Heart right ventricle (tissue), 16 donors: ENCODE results near the gene PRKAA2. TPM values are rescaled to one million over a fixed set of nuclear protein-coding genes. Genes with fewer than 3 reads are reported as not detected.

Experiments
- ATAC-seq, 8 donors: fragments of 200-7000 bp; cut with Tn5 transposase; one replicate each; pipeline ENCODE4 v1.9.1; 2020; ENCODE audit warnings: mild to moderate bottlenecking in 8 of 8, moderate library complexity in 8 of 8, moderate number of reproducible peaks in 1 of 8
- DNase-seq, 2 donors: peaks; one replicate each; pipeline ENCODE4 v3.0.0-alpha.2; 2020
- H3K27ac ChIP-seq, 10 donors: fragments of 200-600 bp; sonication (generic) in 2 of 10; one replicate each; pipeline versions ENCODE4 v1.5.0 to v1.8.0; 2020 to 2022; ENCODE audit warnings: mild to moderate bottlenecking in 3 of 10
- H3K27me3 ChIP-seq, 7 donors: fragments of 200-600 bp; one replicate each; pipeline ENCODE4 v1.8.0; 2021 to 2022; ENCODE audit warnings: mild to moderate bottlenecking in 2 of 7
- H3K36me3 ChIP-seq, 9 donors: fragments of 200-600 bp; sonication (generic) in 1 of 9; one replicate each; pipeline versions ENCODE4 v1.5.0 to v1.8.0; 2020 to 2022; ENCODE audit warnings: mild to moderate bottlenecking in 2 of 9
- H3K4me1 ChIP-seq, 9 donors: fragments of 200-600 bp; sonication (generic) in 1 of 9; one replicate each; pipeline versions ENCODE4 v1.5.0 to v1.8.0; 2020 to 2022; ENCODE audit warnings: mild to moderate bottlenecking in 4 of 9
- H3K4me3 ChIP-seq, 10 donors: fragments of 200-600 bp; sonication (generic) in 2 of 10; one replicate each; pipeline versions ENCODE4 v1.5.0 to v1.8.0; 2020 to 2022; ENCODE audit warnings: mild to moderate bottlenecking in 7 of 10, moderate library complexity in 2 of 10
- H3K9me3 ChIP-seq, 11 donors: fragments of 200-600 bp in 10 of 11; sonication (generic) in 2 of 11; one replicate each; pipeline versions ENCODE4 v1.5.0 to v1.8.0; 2013 to 2022; ENCODE audit warnings: mild to moderate bottlenecking in 2 of 11, control low read depth in 1 of 11, moderate library complexity in 1 of 11
- CTCF ChIP-seq, 9 donors: fragments of 200-600 bp; sonication (generic) in 2 of 9; IDR thresholded peaks; one replicate each; pipeline versions ENCODE4 v1.5.0 to v1.8.0; 2021 to 2022; ENCODE audit warnings: antibody characterized with exemption in 9 of 9, mild to moderate bottlenecking in 5 of 9, moderate library complexity in 1 of 9
- WGBS, 2 donors: extraction: QIAGEN DNeasy Blood & Tissue Kit; methylation state at CpG; one replicate each; pipeline ENCODE4 v1.1.7; 2013; ENCODE audit warnings: inconsistent platforms in 1 of 2; 5-methylcytosine and 5-hydroxymethylcytosine counted together
- intact Hi-C, 10 donors: fragments of 100-400 bp; cut with DNase I; formaldehyde crosslinking; loops; one replicate each; pipeline versions ENCODE4 v1.11.1 to v1.14.2; 2022
- polyA plus RNA-seq, 2 donors: library from polyadenylated mRNA; stranded (reverse); fragments of 200-250 nt; gene quantifications; one replicate each; pipeline ENCODE4 v1.2.3, GENCODE V29; 2013
- total RNA-seq, 10 donors: library from RNA; stranded (reverse); fragmentation: NEBNext Ultra II Directional in 3 of 10; extraction: Animal tissue kit (Norgen Biotek cat#: 25700) in 3 of 10; gene quantifications; one replicate each; pipeline versions ENCODE4 v1.2.1 to v1.2.4, GENCODE V29; 2021 to 2023
- donor health status: Arrhythmogenic right ventricular cardiomyopathy.
- donor health status: ischemic (EF 13 %, LVEDD 7.1; RV severe dilation, severe dysfunction).
- donor health status: healthy with polysubstance abuse.
- donor health status: DM: no; HTN: yes; CAD: no.
- donor health status: DM: no; HTN: no; CAD: no.
- donor health status: ischemic (EF 25% LVEDD 6.9; RV normal size, moderate dysfunction).
- donor health status: ischemic (EF 25% LVEDD 5.7; RV mildly dilated, moderate dysfunction).
- donor health status: healthy.
- donor health status: DM: yes; HTN: yes; CAD: no.
- donor health status: Ischemic cardiomyopathy.
- donor health status: ischemic (EF 35%, LVEDD 5.7; RV mildly dilated, moderate dysfunction).
- donor health status: nonischemic (EF 11% LVEDD 7.7; RV severe dilation, severe dysfunction).
- donor health status: DM: yes; HTN: yes; CAD: no.
- donor health status: PGD.
- donor health status: ischemic (EF 29% LVEDD 5.4; RV normal size, mild dysfunction).
- donor health status: nonischemic (EF 23%, LVEDD 6.1; RV moderate dilation, normal function).

PRKAA2 gene
- total and polyA plus RNA-seq, 12 donors, result 8.0 to 166 (median 124) TPM

GRCh38 chr1:56665384-56665783, 20.3 kb downstream of the PRKAA2 start:
- H3K4me1 ChIP-seq, result peaks cover 0 to 29% (median 2%) of the 10 kb centered on the region in 9 donors
- no peaks in the 10 kb centered on the region for H3K27me3 ChIP-seq
- no peak for TF ChIP-seq CTCF (IDR thresholded peaks at IDR 0.05)
- ATAC-seq (no peak), DNase-seq (no peak)
- WGBS, 2 donors, result 89 to 98% methylated on average over 1 of the region's 1 CpG
- H3K9me3 ChIP-seq, result no peaks in the 10 kb centered on the region
- H3K4me3 ChIP-seq, result no peak overlapping the region
- no peaks in the 10 kb centered on the region for H3K36me3 ChIP-seq
- intact Hi-C loops, result no loop called here
- peak overlapping the region in 1 of 10 donors; percentile 17 for H3K27ac ChIP-seq

DNA sequence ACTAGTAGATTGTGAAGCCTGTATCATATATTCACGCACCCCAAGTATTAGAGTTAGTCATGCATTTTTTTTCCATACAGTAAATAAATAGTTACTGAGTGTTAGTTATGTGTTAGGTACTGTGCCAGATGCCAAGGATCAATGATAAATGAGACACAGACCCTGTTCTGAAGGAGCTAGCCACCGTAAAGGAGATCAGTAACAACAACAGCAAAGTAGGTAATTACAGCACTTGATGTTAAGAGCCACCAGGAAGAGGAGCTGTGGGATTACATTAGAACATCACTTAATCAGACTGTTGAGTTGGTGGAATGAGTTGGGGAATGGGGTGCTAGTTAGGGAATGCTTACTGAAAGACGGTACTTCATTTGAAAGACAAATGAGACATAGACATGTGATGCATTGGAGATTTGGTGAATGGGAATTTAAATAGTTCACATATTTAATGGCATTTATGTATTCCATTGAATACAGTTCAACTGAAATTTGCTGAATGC, 21.0 kb downstream of the PRKAA2 start:
- no peak for DNase-seq
- no peak for ATAC-seq
- intact Hi-C loops, result no loop called here

DNA sequence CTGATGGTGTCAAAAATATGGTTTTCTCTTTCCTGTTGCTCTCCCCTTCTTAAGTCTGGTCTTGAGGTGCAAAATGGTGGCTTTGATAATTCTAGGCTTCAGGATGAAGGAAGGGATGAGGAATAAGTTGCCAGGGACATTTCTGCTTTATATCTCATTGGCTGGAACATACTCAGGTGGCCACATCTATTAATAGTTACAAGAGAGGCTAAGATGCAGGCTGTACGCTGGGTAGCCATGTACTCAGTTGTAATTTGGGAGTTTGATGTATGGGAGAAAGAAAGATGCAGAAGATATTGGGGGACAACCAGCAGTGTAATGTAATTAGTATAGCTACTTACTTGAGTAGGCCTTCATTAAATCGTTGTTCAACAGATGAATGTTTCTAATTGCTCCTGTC, 25.2 kb downstream of the PRKAA2 start:
- no peak overlapping the region for H3K4me3 ChIP-seq
- DNase-seq (no peak), ATAC-seq (peak in 3 of 8 donors; percentile 42 to 54 (median 42))
- H3K27me3 ChIP-seq, result no peaks in the 10 kb centered on the region
- 45 to 48% methylated on average over 2 of the region's 2 CpGs for WGBS, 2 donors
- no peak overlapping the region for H3K27ac ChIP-seq
- H3K36me3 ChIP-seq, result no peaks in the 10 kb centered on the region
- no peaks in the 10 kb centered on the region for H3K9me3 ChIP-seq
- TF ChIP-seq CTCF (IDR thresholded peaks at IDR 0.05), result no peak
- peaks cover 0 to 54% (median 11%) of the 10 kb centered on the region in 9 donors for H3K4me1 ChIP-seq
- intact Hi-C loops, result no loop called here

More for the DNA sequence above, 21.0 kb downstream of the PRKAA2 start:
- Histone ChIP-seq H3K36me3 (no peaks in the 10 kb centered on the region), H3K4me3 (no peak overlapping the region), H3K27me3 (no peaks in the 10 kb centered on the region), H3K4me1 (peaks cover 0 to 26% (median 3%) of the 10 kb centered on the region in 9 donors), H3K27ac (peak overlapping the region in 1 of 10 donors; percentile 14), H3K9me3 (no peaks in the 10 kb centered on the region)
- no peak for TF ChIP-seq CTCF (IDR thresholded peaks at IDR 0.05)
- 53 to 63% methylated on average over 3 of the region's 3 CpGs for WGBS, 2 donors

- DNase-seq (no peak), ATAC-seq (no peak)
- TF ChIP-seq CTCF (IDR thresholded peaks at IDR 0.05), result no peak
- intact Hi-C loops, result no loop called here
- peaks cover 0 to under 1% (median 0%) of the 10 kb centered on the region in 9 donors for H3K36me3 ChIP-seq
- H3K4me3 ChIP-seq, result no peak overlapping the region
- peaks cover 0 to 54% (median 11%) of the 10 kb centered on the region in 9 donors for H3K4me1 ChIP-seq
- H3K27ac ChIP-seq, result no peak overlapping the region
- 90 to 91% methylated on average over 4 of the region's 4 CpGs for WGBS, 2 donors
- H3K9me3 ChIP-seq, result no peaks in the 10 kb centered on the region
- H3K27me3 ChIP-seq, result no peaks in the 10 kb centered on the region
Observed at GRCh38 chr1:56671085-56671484, 26.0 kb downstream of the PRKAA2 start.
